ENCODE results near the gene BCL2L15. TPM values are rescaled to one million over a fixed set of nuclear protein-coding genes. Genes with fewer than 3 reads are reported as not detected.

Gene BCL2L15
- total RNA-seq, 1 donor from 2014 or later: 0.06 TPM

GRCh38 chr1:113835686-113836290 is 51.6 kb downstream of the BCL2L15 start:
- no peak for DNase-seq (ENCODE audit: low read depth)
- peak; percentile 51 for TF ChIP-seq CTCF (conservative IDR thresholded peaks at IDR 0.05; ENCODE audit: low read depth, low read length)
- H3K4me3 ChIP-seq (ENCODE audit: low read depth, low read length): no peak overlapping the region

- TF ChIP-seq CTCF (conservative IDR thresholded peaks at IDR 0.05; ENCODE audit: low read depth, low read length): no peak
- H3K4me3 ChIP-seq (ENCODE audit: low read depth, low read length): no peak overlapping the region
- no peak for DNase-seq (ENCODE audit: low read depth)
Observed at GRCh38 chr1:113834716-113835115, 52.7 kb downstream of the BCL2L15 start.

Other genes starting within 250 kb of the BCL2L15 start
- gene PHTF1, start 128.1 kb downstream of the BCL2L15 start, total RNA-seq: 18.9 and 32.9 TPM in 2 replicates
- 11.1 and 27.7 TPM in 2 replicates for gene RSBN1, start 75.1 kb downstream of the BCL2L15 start, total RNA-seq
- gene PTPN22, start 15.9 kb downstream of the BCL2L15 start, total RNA-seq: 0.07 TPM in 1 of 2 replicates, not detected in the other
- 9.8 and 12.3 TPM in 2 replicates for gene AP4B1, start 17.2 kb upstream of the BCL2L15 start, total RNA-seq
- gene DCLRE1B, start 17.7 kb upstream of the BCL2L15 start, total RNA-seq: 7.0 and 14.1 TPM in 2 replicates
- gene HIPK1, start 41.7 kb upstream of the BCL2L15 start, total RNA-seq: 12.7 and 19.2 TPM in 2 replicates
- gene OLFML3, start 91.9 kb upstream of the BCL2L15 start, total RNA-seq: 0.12 and 1.0 TPM in 2 replicates